Stimulated activated CD4-positive, alpha-beta T cell treated with anti-CD3 and anti-CD28 coated beads, Interleukin-15, amount 100 ng/mL, for 48 hours (primary cell): ENCODE measurements around the gene TRPC6.

Source experiments
- DNase-seq, 2 donors: peaks; one replicate each; pipeline ENCODE4 v3.0.0-alpha.2; 2020; ENCODE audit warnings: low read depth in 2 of 2

TRPC6 gene

DNA sequence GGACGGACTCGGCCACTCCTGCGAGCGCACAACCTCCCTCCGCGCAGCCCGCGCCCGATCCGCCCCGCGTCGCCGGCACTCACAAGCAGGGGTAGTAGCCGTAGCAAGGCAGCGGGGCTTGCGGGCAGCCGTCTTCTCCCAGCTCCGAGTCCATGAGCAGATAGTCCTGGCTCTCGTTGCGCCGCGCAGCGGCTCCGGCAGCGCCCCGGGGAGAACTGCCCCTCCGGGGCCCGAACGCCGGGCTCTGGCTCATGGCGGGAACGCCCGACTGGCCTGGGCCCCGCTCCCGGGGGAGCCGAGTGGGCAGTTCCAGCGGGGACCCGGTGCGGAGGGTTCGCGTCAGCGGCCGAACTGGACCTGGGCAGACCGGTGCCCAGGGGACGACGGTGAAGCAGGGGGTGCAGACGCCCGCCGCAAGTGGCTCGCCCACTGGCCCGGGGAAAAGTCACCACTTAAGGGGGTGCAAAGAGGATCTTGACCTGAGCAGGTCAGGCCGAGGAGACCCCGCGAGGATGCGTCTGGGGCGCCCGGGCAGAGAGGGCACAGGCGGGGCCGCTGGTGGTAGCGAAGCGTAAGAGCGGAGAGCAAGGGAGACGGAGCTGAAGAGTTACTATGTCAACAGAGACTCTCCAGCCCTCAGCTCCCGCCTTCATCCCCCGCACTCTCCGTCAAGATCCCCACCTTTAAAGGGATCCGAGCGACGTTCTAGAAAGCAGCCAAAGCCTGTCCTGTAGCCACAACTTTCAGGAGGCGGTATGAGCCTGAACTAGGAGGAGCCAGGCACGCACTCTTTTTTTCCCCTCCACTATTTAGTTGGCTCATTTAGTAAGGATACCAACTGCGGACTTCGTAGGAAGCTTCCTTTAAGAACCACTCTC lies at the start of gene TRPC6:
TRPC6 (minus strand) TSS at position 757 of the 878 bp plus-strand sequence; CDS start at position 253, 504 bp downstream.
- no peak for DNase-seq

DNA sequence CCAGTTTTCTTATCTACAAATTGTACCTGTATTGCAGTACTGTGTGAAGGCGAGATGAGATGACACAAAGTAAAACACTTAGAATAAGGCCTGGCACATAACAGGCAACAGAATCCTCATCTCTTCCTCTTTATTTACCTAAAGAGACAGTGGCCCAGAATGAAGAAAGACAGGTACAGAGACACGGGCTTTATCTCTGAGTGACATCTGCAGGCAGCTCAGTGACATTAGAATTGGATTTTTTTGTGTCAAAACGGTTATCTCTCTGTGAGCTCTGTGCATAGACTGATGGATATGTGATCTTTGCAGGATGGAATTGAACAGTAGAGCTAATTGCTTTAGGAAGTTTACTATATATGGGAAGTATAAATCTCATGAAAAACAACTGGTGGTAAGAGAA lies 36.2 kb upstream of the TRPC6 start:
- no peak for DNase-seq

DNA sequence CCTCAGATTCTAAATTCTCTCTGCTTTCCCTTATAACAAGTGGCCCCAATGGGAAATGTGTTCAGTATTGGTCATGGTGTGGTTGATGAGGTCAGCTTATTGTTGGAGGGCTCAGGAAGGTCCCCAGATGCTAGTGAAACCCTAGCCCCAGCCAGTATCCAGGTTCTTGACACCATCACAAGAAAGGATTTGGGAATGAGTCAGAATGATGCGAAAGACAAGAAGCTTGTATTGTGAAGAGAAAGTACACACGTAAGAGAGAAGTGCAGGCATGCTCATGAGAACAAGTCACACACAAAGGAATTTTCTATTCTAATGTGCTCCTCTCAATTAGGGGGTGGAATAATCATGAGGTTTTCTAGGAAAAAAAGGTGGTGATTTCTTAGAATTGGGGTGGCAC lies 34.9 kb upstream of the TRPC6 start:
- no peak for DNase-seq

DNA sequence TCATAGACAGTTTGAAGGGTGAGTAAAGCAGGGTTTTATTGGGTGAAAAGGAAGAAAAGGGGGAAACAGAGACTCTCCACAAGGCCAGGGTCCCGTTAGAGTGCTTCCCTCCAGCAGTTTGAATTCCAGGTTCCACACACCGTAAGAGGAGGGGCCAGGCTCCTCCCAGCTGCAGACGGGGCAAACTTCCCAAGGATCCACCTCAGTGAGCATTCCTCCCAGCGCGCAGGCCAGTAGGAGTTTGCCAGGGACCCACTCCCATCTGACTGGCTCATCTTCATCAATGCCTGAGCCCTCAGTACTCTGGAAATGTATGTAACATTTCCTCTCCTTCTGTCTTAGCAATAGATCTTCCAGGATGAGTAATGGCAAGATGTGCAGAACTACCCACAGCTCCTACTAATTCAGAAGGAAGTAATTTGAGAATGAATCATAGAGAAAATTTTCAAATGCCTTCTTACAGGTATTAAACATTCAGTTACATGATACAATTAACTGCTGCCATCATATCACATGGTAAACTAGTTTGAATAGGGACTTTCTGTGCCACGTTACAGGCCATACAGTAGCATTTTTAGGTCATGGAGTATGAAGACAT lies 34.0 kb upstream of the TRPC6 start:
- no peak for DNase-seq

DNA sequence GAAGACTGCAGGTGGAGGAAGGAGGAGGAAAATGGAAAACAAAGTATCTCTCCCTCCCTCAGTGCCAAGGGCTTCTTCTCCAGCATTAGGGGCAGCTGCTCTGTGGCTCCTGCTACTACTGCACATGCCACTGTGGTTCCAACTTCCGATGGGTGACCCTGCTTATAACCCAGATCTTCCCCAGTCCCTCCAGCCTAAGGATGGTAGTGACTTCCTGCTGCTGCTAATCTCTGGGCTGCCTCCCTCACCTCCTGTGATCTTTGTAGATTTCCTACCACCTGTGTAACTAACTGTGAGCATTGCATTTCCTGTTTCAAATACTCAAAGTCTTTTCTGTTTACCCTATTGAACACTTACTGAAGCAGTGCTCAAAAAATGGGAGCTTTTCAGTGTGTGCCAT lies 28.7 kb upstream of the TRPC6 start:
- DNase-seq, result no peak

DNA sequence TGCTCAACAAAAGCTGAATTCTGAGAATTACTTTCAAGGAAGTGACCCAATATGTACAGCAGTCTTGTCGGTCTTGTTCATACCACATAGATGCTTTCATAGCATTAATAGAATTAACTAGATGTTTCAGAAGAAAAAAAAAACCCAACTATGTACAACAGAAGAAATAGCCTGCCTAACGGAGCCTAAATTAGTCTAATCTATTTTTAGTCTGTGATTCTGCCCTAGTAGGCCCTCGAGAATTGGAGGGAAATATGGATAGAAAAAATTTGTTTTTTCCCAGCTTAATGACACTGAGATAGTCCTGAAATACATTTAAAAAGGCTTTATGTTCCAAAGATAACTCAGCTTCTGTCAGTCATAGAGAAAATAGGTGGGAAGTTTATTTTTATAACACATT lies 17.1 kb upstream of the TRPC6 start:
- DNase-seq, result no peak

DNA sequence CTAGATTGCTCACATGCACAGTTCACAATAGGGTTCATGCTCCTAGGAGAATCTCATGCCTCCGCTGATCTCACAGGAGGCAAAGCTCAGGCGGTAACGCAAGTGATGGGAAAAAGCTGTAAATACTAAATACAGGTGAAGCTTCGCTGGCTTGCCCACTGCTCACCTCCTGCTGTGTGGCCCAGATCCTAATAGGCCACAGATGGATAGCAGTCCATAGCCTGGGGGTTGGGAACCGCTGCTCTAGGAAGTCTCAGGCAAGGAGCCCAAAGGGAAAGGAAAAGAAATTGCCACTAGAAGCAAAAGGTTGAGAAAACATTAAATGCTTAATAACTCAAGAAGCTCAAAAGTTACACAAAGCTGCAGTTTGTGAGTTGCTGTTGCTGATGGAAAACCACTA lies 3.2 kb upstream of the TRPC6 start:
- DNase-seq, result no peak

DNA sequence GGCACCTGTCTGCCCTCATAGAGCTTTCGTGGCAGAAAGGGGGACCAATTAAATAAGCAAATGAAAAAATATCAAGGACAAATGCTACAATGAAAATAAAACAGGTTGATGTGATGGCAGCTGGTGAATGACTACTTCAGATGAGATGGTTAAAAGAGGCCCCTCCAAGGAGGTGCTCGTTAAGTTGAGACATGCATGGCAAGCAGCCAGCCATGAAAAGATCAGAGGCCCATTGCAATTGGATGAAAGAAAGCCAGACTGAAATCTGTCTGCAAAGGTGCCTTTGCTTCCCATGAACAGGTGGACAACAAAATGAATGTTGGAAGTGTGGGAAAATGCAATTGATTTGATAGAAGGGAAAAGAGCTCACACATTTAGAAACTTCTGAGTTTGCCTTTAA lies 848 bp upstream of the TRPC6 start:
- no peak for DNase-seq

DNA sequence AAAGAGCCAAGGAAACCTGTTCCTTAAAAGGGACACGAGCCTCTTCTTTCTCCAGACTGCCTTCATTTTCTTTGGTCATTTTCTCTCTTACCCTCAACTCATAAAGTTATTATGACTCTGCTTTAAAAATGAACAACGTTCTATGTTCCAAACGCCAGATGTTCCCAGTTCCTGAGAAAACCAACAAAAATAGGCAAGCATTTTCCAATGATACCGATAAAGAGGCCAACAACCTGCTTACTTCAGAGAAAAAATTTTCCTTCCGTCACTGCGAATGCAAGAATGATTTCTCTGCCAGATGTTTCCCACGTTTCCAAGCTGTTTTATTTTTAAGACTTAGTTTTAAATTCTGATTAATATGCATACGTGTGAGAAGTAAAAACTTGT lies 315 bp upstream of the TRPC6 start:
- DNase-seq, result no peak

DNA sequence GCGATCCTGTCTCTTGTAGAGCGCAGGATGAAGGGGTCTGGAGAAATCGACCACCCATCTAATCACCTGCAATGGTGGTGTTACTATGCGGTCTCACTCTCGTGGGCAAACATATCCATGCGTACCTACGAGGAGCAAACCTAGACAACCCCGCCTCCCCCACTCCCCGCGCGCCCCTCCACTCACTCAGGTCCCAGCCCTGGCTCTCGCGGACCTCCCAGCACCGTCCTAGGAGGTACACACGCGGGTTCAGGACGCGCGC lies 887 bp downstream of the TRPC6 start:
- DNase-seq, result no peak

DNA sequence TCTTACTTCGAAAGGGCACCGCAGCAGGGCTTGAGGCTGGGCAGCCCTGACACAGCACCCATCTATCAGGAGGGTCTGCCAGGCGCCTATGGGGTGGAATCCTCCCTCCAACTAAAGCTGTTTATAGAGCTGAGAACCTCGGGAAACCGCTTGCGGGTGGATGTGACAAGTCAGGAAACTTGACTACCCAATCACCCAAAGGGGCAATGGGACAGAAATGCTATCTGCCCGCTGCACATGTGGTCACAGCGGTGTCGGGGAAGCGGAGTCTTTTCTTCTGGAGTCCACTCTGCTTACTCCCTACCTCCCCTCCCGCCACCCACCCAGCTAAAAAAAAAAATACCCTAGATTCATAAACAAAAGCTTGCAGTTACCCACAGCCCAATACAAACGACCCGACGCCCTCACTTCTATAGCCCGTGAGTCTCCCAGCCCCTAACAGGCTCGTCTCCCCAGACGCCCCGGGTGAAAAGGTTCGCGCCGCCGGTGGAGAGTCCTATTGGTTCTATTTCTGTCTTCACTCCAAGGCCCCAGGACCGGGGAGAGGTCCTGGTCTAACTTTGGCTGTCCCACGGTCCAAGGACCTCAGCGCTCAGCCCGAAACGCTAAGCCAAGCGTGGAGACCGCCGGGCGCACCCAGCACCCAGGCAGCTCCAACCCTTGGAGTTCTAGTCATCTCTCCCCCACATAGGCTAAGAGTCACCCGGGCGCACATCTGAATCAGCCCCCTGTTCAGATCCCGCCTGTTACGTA lies 1.4 kb downstream of the TRPC6 start:
- DNase-seq, result no peak

DNA sequence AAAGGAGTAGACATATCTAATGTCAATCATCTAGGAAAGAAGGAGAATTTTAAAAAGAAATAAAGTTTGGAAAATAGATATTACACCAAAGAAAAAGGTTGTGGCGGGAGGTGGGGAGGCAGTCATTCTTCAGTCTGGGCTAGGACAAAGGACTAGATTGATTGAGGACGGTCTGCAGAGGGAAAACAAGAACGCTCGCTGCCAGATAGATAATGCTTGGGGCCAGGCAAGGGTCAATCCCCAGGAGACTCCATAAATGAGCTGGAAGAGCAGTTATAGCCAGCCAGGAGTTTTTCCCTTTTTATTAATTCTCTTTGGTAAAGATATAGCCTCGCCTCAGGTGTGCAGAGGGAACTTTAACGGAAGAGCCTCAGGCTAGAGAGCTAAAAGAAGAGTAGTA lies 6.3 kb downstream of the TRPC6 start:
- DNase-seq, result no peak

DNA sequence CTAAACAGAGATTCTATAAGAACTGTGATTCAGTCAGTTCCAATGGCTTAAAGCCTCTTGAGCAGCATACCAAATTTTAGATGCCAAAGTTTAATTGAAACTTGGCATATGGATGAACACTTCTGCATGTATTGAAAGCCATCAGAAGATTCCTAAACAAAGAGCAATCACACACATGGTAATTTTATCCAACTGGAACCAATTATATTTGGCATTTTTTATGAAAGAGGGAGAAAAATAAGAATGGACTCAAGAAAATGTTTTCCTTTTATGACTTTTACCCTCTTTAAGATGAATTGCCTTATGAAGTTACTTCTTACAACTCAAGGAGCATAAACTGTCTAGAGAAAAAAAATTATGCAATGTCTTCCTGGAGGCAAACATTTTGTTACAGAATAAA lies 7.4 kb downstream of the TRPC6 start:
- no peak for DNase-seq

DNA sequence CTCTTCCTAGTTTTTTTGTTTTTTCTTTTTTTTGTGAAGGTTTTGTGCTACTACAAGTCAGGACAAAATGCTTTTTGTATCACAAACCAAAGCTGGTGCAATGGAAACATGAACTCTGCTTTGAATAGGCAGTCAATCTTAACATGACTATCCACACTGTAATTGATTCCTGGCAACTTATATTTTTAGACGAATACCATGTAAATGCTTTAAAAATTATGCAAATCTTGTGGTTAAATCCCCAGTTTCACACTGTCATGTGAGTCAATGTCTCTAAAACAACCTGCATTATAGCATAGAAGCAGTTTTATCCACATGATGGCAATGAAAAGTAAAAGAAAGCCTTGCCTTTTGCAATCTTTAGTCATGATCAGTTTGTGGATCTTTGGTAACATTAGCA lies 8.9 kb downstream of the TRPC6 start:
- no peak for DNase-seq

DNA sequence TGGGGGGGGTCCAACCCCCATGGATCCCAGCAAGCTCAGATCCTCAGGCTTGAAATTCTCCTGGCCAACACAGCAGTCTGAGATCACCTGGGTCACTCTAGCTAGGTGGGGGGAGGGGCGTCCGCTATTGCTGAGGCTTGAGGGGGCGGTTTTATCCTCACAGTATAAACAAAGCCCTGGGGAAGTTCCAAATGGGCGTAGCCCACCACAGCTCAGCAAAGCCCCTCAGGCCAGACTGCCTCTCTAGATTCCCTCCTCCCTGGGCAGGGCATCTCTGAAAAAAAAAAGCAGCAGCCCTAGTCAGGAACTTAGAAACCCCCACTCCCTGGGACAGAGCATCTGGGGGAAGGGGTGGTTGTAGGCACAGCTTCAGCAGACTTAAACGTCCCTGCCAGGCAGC lies 16.7 kb downstream of the TRPC6 start:
- no peak for DNase-seq

DNA sequence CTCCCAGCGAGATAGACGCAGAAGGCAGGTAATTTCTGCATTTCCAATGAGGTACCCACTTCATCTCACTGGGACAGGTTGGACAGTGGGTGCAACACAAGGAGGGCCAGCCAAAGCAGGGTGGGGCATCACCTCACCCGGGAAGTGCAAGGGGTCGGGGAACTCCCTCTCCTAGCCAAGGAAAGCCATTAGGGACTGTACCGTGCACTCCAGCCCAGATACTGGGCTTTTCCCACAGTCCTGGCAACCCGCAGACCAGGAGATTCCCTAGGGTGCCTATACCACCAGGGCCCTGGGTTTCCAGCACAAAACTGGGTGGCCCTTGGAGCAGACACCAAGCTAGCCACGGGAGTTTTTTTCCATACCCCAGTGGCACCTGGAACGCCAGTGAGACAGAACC lies 17.2 kb downstream of the TRPC6 start:
- DNase-seq, result no peak

DNA sequence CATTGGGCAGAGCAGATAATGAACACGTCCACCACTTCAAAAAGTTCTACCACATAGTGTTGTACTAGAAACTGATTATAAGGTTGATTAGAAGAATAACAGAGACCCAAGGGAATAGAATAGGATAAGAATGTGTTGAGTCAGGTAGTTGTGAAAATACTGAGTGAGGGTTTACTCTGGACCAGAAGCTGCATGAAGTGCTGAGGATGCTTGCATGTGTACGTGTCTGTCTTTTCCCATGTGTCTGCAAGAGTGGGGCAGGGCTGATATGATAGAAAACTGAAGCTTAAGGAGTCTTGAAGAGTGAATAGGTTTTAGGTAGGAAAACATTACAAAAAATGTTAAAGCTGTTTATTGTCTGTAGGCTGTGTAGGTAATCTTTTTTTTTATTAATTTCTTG lies 20.6 kb downstream of the TRPC6 start:
- DNase-seq, result no peak

DNA sequence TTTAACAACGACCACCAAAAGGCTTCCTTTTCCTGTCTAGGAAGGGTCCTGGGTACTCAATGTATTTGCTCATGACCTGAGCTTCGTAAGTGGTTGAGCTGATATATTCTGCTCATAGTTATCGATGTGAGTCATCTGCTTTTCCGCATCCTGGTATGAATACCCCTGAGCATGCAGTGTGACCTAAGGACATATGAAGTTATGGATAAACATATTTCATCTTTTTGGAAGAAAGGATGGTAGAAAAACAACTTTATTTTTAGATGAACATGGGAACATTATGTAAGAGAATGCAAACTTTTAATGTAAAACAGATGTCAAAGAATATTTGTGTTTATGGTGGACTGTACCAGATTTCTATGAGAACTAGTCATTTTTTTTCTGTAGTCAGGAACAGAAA lies 28.4 kb downstream of the TRPC6 start:
- DNase-seq, result no peak

DNA sequence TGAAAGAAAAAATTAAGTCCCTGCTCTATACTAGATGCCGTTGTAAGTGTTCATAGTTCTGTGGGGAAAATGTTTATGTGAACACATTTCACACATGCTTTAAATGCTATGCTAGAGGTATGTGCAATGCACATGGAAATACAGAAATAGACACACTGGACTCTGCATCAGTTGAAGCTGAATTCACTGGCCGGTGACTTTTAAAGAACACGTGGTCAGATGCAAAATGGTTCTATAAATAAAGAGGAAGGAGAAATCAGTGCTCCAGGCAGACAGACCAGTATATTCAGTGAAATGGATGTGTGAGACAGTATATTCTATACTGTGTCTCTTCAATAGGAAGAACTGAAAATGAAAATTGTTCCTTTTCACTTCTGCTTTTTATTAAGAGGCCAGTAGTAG lies 29.9 kb downstream of the TRPC6 start:
- DNase-seq, result no peak

DNA sequence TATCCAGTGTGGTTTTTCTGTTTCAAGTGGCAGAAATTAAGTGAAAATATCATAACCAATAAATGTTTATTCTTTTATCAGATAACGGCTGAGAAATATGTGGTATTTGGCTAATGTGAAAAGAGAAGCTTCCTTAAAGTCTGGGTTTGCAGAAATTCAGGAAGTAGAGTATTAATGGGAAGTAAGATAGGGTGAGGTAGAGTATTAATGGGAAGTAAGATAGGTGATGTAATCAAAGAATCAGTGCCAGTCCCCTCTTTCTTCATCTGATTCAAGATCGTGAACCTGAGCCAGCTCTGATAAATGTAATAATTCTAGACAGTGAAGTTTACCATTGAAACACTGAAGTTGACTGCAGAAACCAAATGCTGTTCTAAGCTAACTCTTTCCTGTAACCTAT lies 30.9 kb downstream of the TRPC6 start:
- DNase-seq, result no peak

DNA sequence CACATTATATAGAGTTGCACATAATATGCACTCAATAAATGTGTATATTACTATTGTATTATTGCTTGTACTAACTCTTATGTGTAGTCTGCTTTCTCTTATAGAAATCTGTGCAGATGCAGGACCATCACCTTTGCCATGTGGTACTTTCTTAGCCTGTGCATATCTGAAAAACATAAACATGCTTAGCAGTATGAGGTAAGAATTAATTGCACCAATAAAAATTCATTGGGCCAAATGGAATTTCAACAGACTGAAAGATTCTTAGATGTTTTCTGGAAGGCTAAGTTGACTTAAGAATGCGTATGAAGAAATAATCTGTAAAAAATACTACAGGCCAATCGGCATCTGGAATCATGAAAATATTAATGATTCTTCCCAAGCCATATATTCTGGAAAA lies 55.3 kb downstream of the TRPC6 start:
- no peak for DNase-seq

DNA sequence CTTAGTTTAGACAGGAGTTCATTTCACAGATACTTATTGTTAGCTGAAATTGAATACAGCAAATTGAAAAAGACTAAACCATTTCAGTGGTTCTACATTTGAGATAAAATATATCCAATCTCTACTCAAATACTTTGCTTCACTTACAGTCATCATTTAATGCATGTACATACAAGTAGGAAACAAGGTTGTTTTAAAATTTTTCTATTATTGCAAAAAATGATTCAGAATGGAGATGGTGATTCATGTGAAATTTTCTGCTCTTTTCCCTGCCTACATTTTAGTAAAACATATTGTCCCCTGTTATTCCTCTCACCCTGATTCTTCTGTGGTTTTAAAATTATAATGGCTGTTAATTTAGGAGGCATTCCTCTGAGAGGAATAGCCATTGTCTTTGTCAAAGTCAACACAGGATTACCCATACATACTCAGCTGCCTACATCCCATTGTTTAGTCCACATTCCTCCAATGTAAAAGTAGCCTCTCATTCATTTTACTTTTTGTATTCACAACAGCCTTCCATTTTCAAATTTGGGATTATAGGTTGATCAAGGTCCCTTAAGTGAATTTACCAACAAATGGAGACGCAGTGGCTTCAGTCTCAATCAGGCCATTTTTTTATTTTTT lies 60.1 kb downstream of the TRPC6 start:
- no peak for DNase-seq

DNA sequence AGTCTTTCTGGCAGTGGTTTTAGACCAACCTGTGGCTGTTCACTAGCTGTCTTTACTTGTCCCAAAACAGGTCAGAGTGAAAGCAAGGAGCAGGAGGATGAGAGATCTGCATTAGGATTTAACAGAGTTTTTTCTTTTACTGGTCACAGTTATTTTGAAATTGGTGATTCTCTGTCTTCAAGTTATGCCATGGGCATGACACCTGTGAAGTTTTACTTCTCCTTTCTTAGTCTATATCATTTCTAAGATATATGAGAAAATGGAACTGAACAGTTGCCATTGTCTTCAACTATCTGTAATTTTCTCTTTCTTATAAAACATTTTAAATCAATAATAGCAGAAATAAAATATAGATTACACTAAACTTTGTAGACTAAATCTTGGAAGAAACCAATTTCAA lies 60.6 kb downstream of the TRPC6 start:
- no peak for DNase-seq
